HG03280 (cell line): Measurements from ENCODE around the gene ATP8B4.

Experiments
- ATAC-seq: cut with Tn5 transposase; IDR thresholded peaks from one replicate; pipeline ENCODE4 v1.9.1; 2021; ENCODE audit warnings: mild to moderate bottlenecking, moderate library complexity; ENCODE audit not compliant: unreplicated experiment

Gene ATP8B4

GRCh38 chr15:49824775-49825099 lies 294.3 kb downstream of the ATP8B4 start:
- ATAC-seq: no peak

DNA sequence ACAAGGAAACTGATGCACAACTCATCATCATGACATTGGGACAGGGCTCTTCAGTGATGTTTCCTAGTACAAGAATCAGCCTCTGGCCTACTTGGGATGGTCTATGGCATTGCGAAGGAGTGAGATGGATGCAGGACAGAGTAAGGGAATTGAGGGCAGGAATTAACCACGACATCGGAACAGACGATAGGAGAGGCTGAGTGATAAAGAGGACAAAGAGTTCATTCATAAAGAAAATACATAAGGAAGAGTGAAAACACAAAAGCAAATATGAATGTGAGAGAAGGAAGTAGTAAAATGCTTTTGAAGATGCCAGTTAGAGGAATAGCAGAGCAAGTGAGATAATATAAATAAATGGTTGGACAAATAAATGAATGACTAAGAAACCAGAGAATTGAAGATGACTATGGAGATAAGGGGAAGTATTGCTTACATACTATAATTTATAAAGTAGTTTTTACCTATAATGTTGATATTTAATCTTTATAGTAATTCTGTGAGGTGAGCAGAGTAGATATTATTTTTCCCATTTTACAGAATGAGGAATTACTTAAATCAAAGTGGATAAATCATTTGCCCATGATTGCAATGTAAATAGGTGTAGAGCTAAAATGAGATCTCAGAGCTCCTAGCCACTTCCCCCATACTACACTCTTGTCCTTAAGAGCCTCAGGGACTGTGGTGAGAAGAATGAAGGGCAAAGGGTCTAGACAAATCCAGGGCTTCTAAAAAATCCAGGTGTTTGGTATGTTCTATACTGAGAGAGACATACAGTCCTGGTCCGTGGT lies 294.9 kb downstream of the ATP8B4 start:
- no peak for ATAC-seq

DNA sequence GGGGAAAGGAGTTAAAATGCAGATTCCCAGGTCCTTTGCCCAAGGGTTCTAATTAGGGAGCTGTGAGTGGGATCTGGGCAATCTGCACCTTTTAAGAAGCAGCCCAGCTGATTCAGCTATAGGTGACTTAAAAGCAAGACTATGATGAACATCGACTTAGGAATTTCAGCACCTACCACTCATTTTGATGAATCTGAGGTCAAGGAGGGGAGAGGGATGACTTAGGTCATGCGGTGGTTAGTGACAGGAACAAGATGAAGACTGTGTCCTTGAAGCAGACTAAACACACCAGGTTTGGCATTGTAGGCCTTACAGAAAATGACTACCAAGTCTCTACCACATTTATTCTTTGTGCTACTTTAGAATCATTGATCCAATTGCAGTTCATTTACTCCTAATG lies 301.9 kb downstream of the ATP8B4 start:
- ATAC-seq: no peak

GRCh38 chr15:49815950-49816349 lies 303.1 kb downstream of the ATP8B4 start:
- ATAC-seq: no peak

GRCh38 chr15:49815526-49815925 lies 303.5 kb downstream of the ATP8B4 start:
- ATAC-seq: no peak

DNA sequence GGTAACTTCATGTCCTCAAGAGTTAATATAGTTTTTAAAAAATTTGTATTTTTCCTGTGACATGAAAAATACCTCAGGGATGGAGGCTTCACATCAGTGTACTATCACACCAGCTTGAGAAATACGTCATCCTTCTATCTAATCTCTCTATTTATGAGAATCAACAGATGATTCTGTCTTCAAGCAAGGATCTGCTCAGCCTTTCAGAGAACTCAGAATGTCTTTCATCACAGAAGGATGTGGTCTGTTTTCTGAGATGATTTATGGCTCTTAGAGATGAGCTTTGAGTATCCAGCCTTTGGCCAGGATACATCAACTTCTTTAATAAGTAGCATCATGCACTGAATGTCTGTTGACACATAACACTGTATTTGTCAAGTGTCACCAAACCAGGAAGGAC lies 304.3 kb downstream of the ATP8B4 start:
- no peak for ATAC-seq

DNA sequence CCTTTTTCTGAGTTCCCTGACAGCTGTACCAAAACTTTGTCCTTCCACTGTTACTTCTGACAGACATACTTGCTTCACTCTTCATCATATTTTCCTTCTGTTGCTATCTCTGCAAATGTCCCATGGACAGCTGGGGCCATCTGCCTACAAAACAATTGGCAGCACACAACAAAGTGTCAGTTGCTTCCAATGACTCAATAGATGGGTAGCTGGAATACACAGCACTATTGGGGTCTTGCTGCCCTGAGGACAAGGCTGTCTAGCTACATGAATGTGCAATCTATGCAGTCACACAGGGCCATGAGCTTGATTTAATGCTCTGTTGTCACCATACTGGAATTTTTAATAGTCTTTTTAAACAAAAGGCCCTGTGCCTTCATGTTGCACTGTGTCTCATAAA lies 305.4 kb downstream of the ATP8B4 start:
- ATAC-seq: no peak

DNA sequence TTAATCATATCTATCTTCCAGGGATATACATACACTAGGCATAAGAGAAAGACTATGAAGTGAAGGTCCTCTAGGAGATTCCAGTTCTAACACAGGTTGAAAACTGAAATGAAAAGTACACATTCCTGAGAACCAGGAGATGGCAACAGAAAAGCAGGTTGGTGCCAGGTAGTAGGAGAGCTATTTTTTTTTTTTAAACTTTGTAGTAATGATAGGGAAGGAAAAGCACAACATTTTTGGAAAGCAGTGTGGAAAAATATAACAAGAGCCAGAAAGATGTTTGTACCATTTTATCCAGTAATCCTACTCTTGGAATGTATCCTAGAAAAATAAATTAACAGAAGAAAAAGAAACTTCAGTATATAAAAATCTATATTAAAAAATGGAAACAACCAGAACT lies 308.3 kb downstream of the ATP8B4 start:
- no peak for ATAC-seq

DNA sequence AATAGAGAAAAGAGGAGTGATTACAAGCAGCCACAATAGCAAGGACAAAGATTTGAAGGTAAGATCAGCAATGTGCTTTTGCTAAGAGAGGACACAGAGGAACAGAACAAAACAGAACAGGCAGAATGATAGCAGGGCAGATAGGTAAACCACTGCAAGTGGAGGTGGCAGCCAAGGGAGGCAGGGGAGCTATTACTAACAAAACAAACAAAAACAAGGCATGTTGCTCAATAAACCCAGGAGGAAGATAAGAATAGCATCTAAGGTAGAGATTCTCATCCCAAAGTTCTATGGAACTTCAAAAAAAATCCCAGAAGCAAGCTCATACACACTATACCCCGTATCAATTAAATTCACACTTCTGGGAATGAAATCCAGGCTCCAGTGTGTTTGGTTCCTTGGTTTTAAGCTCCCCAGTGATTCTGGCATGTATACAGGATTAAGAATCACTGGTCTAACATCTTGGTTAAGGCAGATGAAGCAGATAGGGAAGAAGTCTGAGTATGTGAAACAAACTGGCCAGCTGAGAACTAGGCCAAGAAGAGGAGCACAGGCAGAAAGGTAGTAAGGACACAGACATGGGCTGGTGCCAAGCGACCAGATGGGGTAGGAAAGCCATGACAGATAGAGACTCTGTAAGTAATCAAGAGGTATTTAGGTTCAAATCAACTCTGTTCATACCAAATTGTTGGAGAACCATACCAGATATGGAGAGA lies 309.0 kb downstream of the ATP8B4 start:
- ATAC-seq: no peak

DNA sequence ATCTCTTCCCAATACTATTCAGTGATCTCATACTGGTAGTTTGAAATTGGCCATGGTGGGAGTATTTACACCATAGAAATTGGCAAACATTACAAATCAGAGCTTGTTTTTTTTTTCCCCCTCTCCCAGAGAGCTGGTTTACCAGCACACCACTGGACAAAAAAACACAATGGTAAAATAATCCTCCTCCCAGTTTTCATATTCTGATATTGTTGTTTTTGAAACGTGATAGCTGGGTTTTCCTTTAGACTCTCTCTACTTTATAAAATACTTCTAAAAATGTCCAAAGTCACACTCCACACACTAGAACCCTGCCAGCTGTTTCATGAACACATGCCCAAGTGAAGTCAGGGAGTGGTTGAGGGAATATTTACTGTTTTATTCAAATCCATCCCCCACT lies 310.7 kb downstream of the ATP8B4 start:
- no peak for ATAC-seq
